Adrenal gland (tissue), 12 donors: ENCODE data around the gene CHURC1. TPM values are rescaled to one million over a fixed set of nuclear protein-coding genes. Genes with fewer than 3 reads are reported as not detected.

Experiments
- DNase-seq, 7 donors: peaks; one replicate each; pipeline ENCODE4 v3.0.0-alpha.2; 2019 to 2020
- H3K27ac ChIP-seq, 5 donors: fragments of 200-600 bp; sonication (generic) in 4 of 5; 1 replicate in 3 of 5; 2 replicates in 2 of 5; pipeline versions ENCODE4 v1.5.1 to v1.8.0; 2016 to 2020; ENCODE audit warnings: mild to moderate bottlenecking in 1 of 5
- H3K27me3 ChIP-seq: fragments of 200-600 bp; 2 replicates; pipeline ENCODE4 v1.8.0; 2021
- H3K36me3 ChIP-seq, 2 donors: fragments of 200-600 bp; replicated peaks in 1 of 2; 1 replicate in 1 of 2; 2 replicates in 1 of 2; pipeline versions ENCODE4 v1.5.1 to v1.8.0; 2018 to 2022
- H3K4me1 ChIP-seq, 2 donors: fragments of 200-600 bp; replicated peaks in 1 of 2; 1 replicate in 1 of 2; 2 replicates in 1 of 2; pipeline versions ENCODE4 v1.5.1 to v1.8.0; 2018 to 2021
- H3K4me3 ChIP-seq, 4 donors: fragments of 200-600 bp; sonication (generic) in 3 of 4; one replicate each; pipeline ENCODE4 v1.5.1; 2016 to 2018
- H3K9me3 ChIP-seq, 3 donors: fragments of 200-600 bp; sonication (generic) in 1 of 3; replicated peaks in 1 of 3; 1 replicate in 2 of 3; 2 replicates in 1 of 3; pipeline versions ENCODE4 v1.5.1 to v1.8.0; 2016 to 2021
- POLR2A ChIP-seq, 2 donors: fragments of 450-650 bp; IDR thresholded peaks; one replicate each; pipeline ENCODE4 v1.6.1; 2017; ENCODE audit warnings: antibody characterized with exemption in 2 of 2, mild to moderate bottlenecking in 2 of 2, moderate library complexity in 1 of 2
- whole genome bisulfite sequencing, 4 donors: extraction: QIAGEN DNeasy Blood & Tissue Kit in 2 of 4; methylation state at CpG; one replicate each; pipeline versions ENCODE4 v1.1.5 to v1.1.7; 2013 to 2017; 5-methylcytosine and 5-hydroxymethylcytosine counted together
- intact Hi-C, 2 donors: fragments of 100-400 bp; cut with DNase I; formaldehyde crosslinking; loops; one replicate each; pipeline versions ENCODE4 v1.14.1 to v1.15.0; 2022 to 2023
- polyA plus RNA-seq, 3 donors: library from polyadenylated mRNA; stranded (reverse); fragments of 200-250 nt in 2 of 3; fragments of 350-450 nt in 1 of 3; fragmentation: Illumina TruSeq in 1 of 3; extraction: RNeasy Lipid Tissue Mini Kit (QIAGEN cat#74804) in 1 of 3; gene quantifications; one replicate each; pipeline ENCODE4 v1.2.3, GENCODE V29; 2013 to 2014
- total RNA-seq, 9 donors: library from RNA; depleted of rRNA in 4 of 9; stranded (reverse); fragments of >200 nt in 4 of 9; fragments of 120-200 nt in 1 of 9; fragmentation: NEBNext Ultra II Directional in 1 of 9; extraction: Animal tissue kit (Norgen Biotek cat#: 25700) in 1 of 9; gene quantifications; one replicate each; pipeline versions ENCODE4 v1.1.0 to v1.2.4, GENCODE V29; 2013 to 2023
- TF ChIP-seq, protein P1 (sequence below), 6 experiments: fragments of 450-650 bp in 4 of 6; fragments of 200-600 bp in 2 of 6; sonication (generic) in 1 of 6; IDR thresholded peaks; 1 replicate in 5 of 6; 2 replicates in 1 of 6; pipeline versions ENCODE4 v1.5.1 to v1.8.0; 2016 to 2021; ENCODE audit warnings: antibody characterized with exemption in 6 of 6, mild to moderate bottlenecking in 2 of 6, moderate library complexity in 1 of 6
- donor health status: healthy with polysubstance abuse.
- donor health status: Bipolar disorder and iron deficiency.
- donor health status: DM: yes; HTN: yes; CAD: no.
- donor health status: DM: no; HTN: no; CAD: no.
- donor health status: DM: no; HTN: no; CAD: no.
- donor health status: DM: yes; HTN: yes; CAD: no.

Gene CHURC1
- total and polyA plus RNA-seq, 12 donors, result 36.7 to 101 (median 74.2) TPM

DNA sequence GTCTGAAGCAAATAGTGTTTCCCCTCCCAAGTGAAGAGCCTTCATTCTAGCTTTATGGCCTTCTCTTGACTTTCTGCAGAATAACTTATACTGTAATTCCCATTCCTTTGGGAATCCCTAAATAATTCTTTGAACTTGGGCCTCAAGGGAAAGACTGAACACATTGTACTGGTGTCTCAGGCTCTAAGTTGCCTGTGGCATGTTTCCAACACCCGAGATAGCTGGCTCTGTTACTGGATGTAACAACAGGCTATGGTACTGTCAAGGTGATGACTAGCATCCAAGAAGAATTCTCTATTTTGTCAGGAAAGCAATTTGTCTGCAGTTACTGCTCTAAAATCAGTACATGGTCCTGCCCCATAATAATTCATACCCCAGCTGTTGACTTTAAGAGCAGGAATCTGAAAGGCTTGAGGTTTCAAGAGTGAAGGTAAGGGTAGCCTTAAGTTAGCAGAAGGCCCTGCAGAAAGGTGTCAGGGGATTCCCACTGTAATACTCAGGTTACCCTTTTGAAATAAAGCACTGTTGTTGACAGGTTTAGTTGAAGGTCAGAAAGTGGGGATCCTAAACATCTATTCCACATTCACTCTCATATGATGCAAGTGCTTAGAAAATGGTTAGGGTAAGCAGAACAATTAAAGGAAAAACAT, 23.0 kb downstream of the CHURC1 start:
- H3K27me3 ChIP-seq, result no peaks in the 10 kb centered on the region
- WGBS, 4 donors, result 21 to 32% (median 28%) methylated on average over 1 of the region's 1 CpG
- H3K4me3 ChIP-seq, result no peak overlapping the region
- TF ChIP-seq, protein P1, sequence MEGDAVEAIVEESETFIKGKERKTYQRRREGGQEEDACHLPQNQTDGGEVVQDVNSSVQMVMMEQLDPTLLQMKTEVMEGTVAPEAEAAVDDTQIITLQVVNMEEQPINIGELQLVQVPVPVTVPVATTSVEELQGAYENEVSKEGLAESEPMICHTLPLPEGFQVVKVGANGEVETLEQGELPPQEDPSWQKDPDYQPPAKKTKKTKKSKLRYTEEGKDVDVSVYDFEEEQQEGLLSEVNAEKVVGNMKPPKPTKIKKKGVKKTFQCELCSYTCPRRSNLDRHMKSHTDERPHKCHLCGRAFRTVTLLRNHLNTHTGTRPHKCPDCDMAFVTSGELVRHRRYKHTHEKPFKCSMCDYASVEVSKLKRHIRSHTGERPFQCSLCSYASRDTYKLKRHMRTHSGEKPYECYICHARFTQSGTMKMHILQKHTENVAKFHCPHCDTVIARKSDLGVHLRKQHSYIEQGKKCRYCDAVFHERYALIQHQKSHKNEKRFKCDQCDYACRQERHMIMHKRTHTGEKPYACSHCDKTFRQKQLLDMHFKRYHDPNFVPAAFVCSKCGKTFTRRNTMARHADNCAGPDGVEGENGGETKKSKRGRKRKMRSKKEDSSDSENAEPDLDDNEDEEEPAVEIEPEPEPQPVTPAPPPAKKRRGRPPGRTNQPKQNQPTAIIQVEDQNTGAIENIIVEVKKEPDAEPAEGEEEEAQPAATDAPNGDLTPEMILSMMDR (IDR thresholded peaks at IDR 0.05), result no peak
- no peak for TF ChIP-seq POLR2A (IDR thresholded peaks at IDR 0.05)
- peak in 6 of 7 donors; percentile 38 to 81 (median 52) for DNase-seq
- peak overlapping the region in 2 of 5 donors; percentile 2 to 45 for H3K27ac ChIP-seq
- peaks cover 22 to 53% of the 10 kb centered on the region in 2 donors for H3K4me1 ChIP-seq
- no peaks in the 10 kb centered on the region for H3K9me3 ChIP-seq
- intact Hi-C loops, result no loop called here
- H3K36me3 ChIP-seq, result peaks cover 0 to 8% of the 10 kb centered on the region in 2 donors

DNA sequence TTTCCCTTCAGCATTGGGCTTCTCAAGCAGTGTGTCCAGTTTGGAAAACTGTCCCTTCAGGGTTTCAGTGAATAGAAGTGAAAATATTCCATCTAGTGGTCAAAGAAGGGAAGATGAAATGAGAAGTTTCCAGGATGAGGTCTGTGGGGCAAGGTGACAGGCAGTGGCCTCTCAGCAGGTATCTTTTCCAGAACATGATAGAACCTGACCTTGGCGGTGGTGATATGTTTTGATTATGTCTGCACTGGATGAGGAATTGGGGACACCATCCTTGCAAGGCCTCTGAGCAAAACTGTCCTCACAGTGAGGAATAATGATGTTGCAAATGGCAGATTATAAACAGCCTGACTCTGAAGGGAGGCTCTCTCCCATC, 23.6 kb downstream of the CHURC1 start:
- H3K27me3 ChIP-seq, result no peaks in the 10 kb centered on the region
- peaks cover 0 to 3% of the 10 kb centered on the region in 2 donors for H3K36me3 ChIP-seq
- DNase-seq, result peak in 2 of 7 donors; percentile 7 to 46
- peaks cover 22 to 53% of the 10 kb centered on the region in 2 donors for H3K4me1 ChIP-seq
- 58 to 67% (median 62%) methylated on average over 1 of the region's 1 CpG for WGBS, 4 donors
- H3K9me3 ChIP-seq, result no peaks in the 10 kb centered on the region
- TF ChIP-seq POLR2A (IDR thresholded peaks at IDR 0.05), result no peak
- TF ChIP-seq, protein P1 (IDR thresholded peaks at IDR 0.05), result peak; percentile 14 to 47 (median 44)
- peak overlapping the region in 2 of 5 donors; percentile 2 to 45 for H3K27ac ChIP-seq
- intact Hi-C loops, result no loop called here
- H3K4me3 ChIP-seq, result no peak overlapping the region

DNA sequence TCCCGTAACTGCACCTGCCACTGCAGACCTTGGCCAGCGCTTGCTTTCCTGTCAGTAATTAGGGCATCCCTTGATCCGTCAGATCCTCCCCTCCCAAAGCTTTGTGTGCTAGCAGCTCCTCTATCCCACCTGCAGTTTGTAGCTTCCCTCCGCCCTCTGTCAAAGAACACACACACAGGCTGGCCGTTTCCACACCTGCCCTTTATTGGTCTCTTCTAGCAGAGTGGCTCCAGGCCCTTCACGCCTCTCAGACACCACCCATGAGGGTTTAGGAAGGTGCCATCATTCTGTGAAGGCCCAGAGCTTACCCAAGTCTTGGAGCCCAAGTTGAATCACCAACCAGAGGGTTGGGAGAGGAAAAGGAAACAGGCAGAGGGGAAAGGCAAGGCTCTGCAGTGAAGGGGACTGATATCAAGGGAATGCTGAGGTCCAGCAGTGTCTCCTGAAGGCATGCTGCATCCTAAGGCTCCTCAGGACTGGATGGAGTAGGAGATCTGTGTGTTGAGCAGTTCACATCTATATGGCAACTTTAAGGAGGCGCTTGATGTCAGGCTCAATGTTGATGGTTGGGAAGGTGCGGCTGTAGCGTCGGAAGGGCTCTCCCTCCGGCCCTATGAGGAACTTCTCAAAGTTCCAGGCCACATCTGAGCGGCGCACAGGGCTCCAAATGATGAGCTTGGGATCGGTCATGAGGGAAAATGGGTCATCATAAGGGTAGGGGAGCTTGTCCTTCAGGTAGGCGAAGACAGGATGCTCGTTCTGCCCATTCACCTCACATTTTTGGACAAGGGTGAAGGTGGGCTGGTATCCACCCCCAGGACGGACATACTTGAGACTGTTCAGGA, 24.9 kb downstream of the CHURC1 start:
- Histone ChIP-seq H3K36me3 (no peaks in the 10 kb centered on the region), H3K27ac (no peak overlapping the region), H3K9me3 (no peaks in the 10 kb centered on the region), H3K4me1 (peaks cover 20 to 49% of the 10 kb centered on the region in 2 donors), H3K27me3 (no peaks in the 10 kb centered on the region), H3K4me3 (no peak overlapping the region)
- no peak for TF ChIP-seq POLR2A (IDR thresholded peaks at IDR 0.05)
- TF ChIP-seq, protein P1 (IDR thresholded peaks at IDR 0.05), result no peak
- 88 to 93% (median 93%) methylated on average over 17 of the region's 17 CpGs for whole genome bisulfite sequencing, 4 donors
- DNase-seq, result peak in 1 of 7 donors; percentile 35
- intact Hi-C loops, result no loop called here

DNA sequence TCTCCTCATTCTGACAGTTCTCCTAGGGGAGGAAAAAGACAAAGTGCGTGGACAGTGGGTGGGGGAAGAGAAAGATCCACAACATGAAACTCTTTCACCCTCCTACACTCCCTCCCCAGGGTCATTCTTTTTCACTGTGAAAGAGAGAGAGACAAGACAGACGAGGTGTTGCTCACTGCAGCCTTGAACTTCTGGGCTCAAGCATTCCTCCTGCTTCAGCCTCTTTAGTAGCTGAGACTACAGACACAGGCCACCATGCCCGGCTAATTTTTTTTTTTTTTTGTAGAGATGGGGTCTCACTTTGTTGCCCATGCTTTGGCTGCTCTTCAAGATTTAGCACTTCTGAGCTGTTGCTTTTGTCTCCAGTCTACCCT, 25.5 kb downstream of the CHURC1 start:
- Histone ChIP-seq H3K36me3 (no peaks in the 10 kb centered on the region), H3K27me3 (no peaks in the 10 kb centered on the region), H3K9me3 (no peaks in the 10 kb centered on the region), H3K4me1 (peaks cover 14 to 43% of the 10 kb centered on the region in 2 donors), H3K4me3 (no peak overlapping the region), H3K27ac (no peak overlapping the region)
- peak in 6 of 7 donors; percentile 17 to 66 (median 56) for DNase-seq
- TF ChIP-seq, protein P1 (IDR thresholded peaks at IDR 0.05), result no peak
- TF ChIP-seq POLR2A (IDR thresholded peaks at IDR 0.05), result no peak
- 37 to 50% (median 41%) methylated on average over 3 of the region's 3 CpGs for WGBS, 4 donors
- intact Hi-C loops, result no loop called here
